K562 (cell line): ENCODE measurements around the gene PRKAR1B. TPM values are rescaled to one million over a fixed set of nuclear protein-coding genes. Genes with fewer than 3 reads are reported as not detected.
A peak's percentile ranks its signal among the peaks of the same experiment; 100 is the strongest.

Source experiments
- ARID4B ChIP-seq: sonication (generic); formaldehyde crosslinking; IDR thresholded peaks from 2 replicates; pipeline ENCODE4 v1.8.0; 2022; ENCODE audit warnings: mild to moderate bottlenecking, missing genetic modification reagents
- GMEB1 ChIP-seq: fragments of 250-450 bp; sonication (Bioruptor Pico); IDR thresholded peaks from 2 replicates; pipeline ENCODE4 v1.4.0; 2020; ENCODE audit warnings: mild to moderate bottlenecking
- KLF1 ChIP-seq: fragments of 450-650 bp; IDR thresholded peaks from 2 replicates; pipeline ENCODE4 v1.6.1; 2016; ENCODE audit warnings: missing genetic modification characterization, missing compliant biosample characterization
- KLF16 ChIP-seq: IDR thresholded peaks from 2 replicates; pipeline ENCODE4 v1.6.1; 2016; ENCODE audit warnings: antibody characterized with exemption
- MAZ ChIP-seq, 2 experiments: fragments of 450-650 bp in 1 of 2; sonication (generic) in 1 of 2; formaldehyde crosslinking; IDR thresholded peaks in 1 of 2; conservative IDR thresholded peaks in 1 of 2; 2 replicates each; pipeline versions ENCODE4 v1.4.0 to v1.5.0; 2020; ENCODE audit warnings: mild to moderate bottlenecking in 1 of 2, missing genetic modification reagents in 1 of 2
- NR2C1 ChIP-seq, 2 experiments: fragments of 450-650 bp; IDR thresholded peaks; 2 replicates each; pipeline ENCODE4 v1.6.1; 2017; ENCODE audit warnings: mild to moderate bottlenecking in 2 of 2, antibody characterized with exemption in 1 of 2, inconsistent platforms in 1 of 2, missing compliant biosample characterization in 1 of 2, missing genetic modification characterization in 1 of 2
- NUFIP1 ChIP-seq: fragments of 450-650 bp; IDR thresholded peaks from 2 replicates; pipeline ENCODE4 v1.6.1; 2018; ENCODE audit not compliant: partially characterized antibody
- RCOR1 ChIP-seq, 2 experiments: IDR thresholded peaks; 2 replicates each; pipeline ENCODE4 v1.6.1; 2012; ENCODE audit warnings: low read depth in 2 of 2, low read length in 2 of 2, borderline replicate concordance in 1 of 2, improper control_type of control experiment in 1 of 2
- ZBTB9 ChIP-seq: fragments of 450-650 bp; formaldehyde crosslinking; IDR thresholded peaks from 2 replicates; pipeline ENCODE4 v1.4.0; 2020; ENCODE audit warnings: mild to moderate bottlenecking, moderate library complexity
- ZNF518B ChIP-seq: fragments of 250-450 bp; sonication (Bioruptor Pico); IDR thresholded peaks from 2 replicates; pipeline ENCODE4 v1.5.0; 2021; ENCODE audit warnings: mild to moderate bottlenecking, moderate library complexity
- ZNF57 ChIP-seq: fragments of 450-650 bp; formaldehyde crosslinking; IDR thresholded peaks from 2 replicates; pipeline ENCODE4 v1.4.0; 2020; ENCODE audit warnings: mild to moderate bottlenecking, moderate library complexity
- polyA plus RNA-seq, 8 experiments: library from polyadenylated mRNA; depleted of rRNA in 4 of 8; stranded (reverse) in 5 of 8; unstranded in 3 of 8; fragments of >200 nt; fragmentation: Nextera tagmentation in 2 of 8; fragmentation: Illumina TruSeq in 1 of 8; extraction: Ambion mirVana in 2 of 8; extraction: Trizol in 1 of 8; gene quantifications; 2 replicates each; pipeline versions ENCODE4 v1.2.1 to v1.2.3, GENCODE V29; 2011 to 2014; ENCODE audit warnings: inconsistent platforms in 1 of 8, missing spikeins in 1 of 8
- total RNA-seq, 7 experiments: library from RNA; depleted of rRNA in 6 of 7; stranded (reverse); fragments of >200 nt in 6 of 7; fragmentation: Illumina TruSeq in 2 of 7; extraction: Trizol in 2 of 7; gene quantifications; 2 replicates each; pipeline versions ENCODE4 v1.2.1 to v1.2.3, GENCODE V29; 2011 to 2021; ENCODE audit warnings: low replicate concordance in 1 of 7

The PRKAR1B gene
- total and polyA plus RNA-seq, 9 of the 15 experiments (the other 6 are each of a cell fraction or from before 2014, with no cell fraction given), result 0.99 to 30.5 (median 12.7) TPM

- peak; percentile 58 for TF ChIP-seq ARID4B (CRISPR knock-in tag)
- peak; percentile 16 for TF ChIP-seq NUFIP1
- no peak for TF ChIP-seq NR2C1 (IDR thresholded peaks at IDR 0.05)
- no peak for TF ChIP-seq NR2C1 (tag; IDR thresholded peaks at IDR 0.05)
- no peak for TF ChIP-seq ZNF57 (CRISPR knock-in tag)
- TF ChIP-seq MAZ (CRISPR knock-in tag; conservative IDR thresholded peaks at IDR 0.05 in 1 of 2, IDR thresholded peaks at IDR 0.05 in 1 of 2), result peak; percentile 68 to 83
- no peak for TF ChIP-seq KLF16
- TF ChIP-seq GMEB1, result peak; percentile 53; the same call in 1 of the 2 replicates
- TF ChIP-seq ZBTB9, result peak; percentile 31; the same call in 1 of the 2 replicates
- peak in 1 of 2 experiments; percentile 23; a peak in 1 of 4 replicates for TF ChIP-seq RCOR1 (IDR thresholded peaks at IDR 0.05; ENCODE audit: borderline replicate concordance in 1 of 2, low read depth in 2 of 2, low read length in 2 of 2)
- TF ChIP-seq KLF1 (tag), result peak; percentile 78
- TF ChIP-seq ZNF518B (CRISPR knock-in tag), result no peak
Measured at GRCh38 chr7:636396-636795, 90.7 kb downstream of the PRKAR1B start (continued).
